ENCODE results near the gene UBTF.

The UBTF gene

GRCh38 chr17:44216173-44216572 lies 3.3 kb downstream of the UBTF start:
- no peak for DNase-seq (ENCODE audit: low read depth in 3 of 3)

DNA sequence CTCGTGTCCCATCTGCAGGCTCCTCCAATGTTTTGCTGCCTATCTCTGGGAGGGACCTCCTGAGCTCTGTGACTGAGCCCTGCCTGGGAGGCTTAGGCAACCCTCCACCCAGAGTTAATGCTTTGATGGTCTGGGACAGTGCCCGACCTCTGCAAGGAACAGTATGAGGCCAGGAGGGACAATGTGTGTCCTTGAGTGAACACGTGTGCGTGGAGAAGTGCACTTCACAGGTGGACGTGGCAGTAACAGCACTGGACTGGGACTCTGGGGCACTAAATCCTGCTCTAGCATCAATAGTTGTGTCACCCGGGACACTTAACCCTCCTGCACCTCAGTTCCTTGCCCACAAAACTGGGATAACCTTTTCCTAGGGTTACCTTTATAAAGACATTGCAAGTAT lies 4.6 kb downstream of the UBTF start:
- no peak for DNase-seq (ENCODE audit: low read depth in 3 of 3)

DNA sequence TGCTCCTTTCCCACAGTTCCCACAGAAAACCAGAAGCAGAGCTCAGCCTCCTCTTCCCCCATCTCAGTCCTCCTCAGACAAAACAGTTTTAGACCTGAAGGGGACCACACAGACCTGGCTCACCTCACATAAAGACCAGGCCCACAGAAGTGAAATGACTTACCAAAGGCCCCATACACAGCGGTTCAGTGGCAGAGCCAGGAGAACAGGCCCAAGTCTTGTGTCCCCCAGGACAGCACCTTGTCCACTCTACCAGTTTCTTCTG lies 5.3 kb downstream of the UBTF start:
- DNase-seq (ENCODE audit: low read depth in 3 of 3), result no peak

DNA sequence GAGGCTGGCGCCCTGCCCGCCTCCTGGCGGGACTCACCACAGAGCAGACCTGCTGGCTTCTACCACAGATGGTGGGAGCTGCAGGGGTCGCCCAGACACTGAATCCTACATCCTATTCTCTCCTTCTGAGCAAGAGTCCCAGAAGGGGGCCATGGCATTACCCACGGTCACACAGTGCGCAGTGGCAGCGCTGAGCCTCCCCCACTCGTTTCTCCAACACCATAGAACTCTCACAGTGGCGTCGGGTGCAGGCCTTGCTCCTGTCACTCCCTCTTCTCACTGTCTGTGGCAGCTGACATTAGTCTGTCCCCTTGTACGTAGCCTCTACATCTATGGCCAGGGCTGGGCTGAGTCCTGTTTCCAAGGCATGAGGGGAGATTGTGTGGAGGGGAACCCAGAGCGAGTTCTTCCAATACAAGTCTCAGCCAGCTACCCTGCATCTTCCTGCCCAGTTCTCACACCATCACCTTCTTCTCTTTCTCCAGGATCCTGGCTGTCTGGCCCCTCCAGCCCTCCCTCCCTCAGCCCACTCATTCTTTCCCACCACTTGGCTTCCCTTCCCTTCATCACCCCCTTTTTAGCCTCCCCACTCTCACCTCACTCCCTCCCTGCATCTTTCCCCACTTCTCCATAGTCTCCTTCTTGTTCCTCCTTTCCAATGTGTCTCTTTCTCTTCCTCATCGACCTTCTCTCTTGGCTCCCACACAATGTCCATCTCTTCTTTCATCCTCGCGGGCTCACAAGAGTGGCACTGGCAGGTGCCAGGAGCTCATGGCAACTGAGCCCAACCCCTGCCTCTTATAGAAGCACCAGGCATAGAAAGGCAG lies 5.9 kb downstream of the UBTF start:
- DNase-seq (ENCODE audit: low read depth in 3 of 3), result no peak

DNA sequence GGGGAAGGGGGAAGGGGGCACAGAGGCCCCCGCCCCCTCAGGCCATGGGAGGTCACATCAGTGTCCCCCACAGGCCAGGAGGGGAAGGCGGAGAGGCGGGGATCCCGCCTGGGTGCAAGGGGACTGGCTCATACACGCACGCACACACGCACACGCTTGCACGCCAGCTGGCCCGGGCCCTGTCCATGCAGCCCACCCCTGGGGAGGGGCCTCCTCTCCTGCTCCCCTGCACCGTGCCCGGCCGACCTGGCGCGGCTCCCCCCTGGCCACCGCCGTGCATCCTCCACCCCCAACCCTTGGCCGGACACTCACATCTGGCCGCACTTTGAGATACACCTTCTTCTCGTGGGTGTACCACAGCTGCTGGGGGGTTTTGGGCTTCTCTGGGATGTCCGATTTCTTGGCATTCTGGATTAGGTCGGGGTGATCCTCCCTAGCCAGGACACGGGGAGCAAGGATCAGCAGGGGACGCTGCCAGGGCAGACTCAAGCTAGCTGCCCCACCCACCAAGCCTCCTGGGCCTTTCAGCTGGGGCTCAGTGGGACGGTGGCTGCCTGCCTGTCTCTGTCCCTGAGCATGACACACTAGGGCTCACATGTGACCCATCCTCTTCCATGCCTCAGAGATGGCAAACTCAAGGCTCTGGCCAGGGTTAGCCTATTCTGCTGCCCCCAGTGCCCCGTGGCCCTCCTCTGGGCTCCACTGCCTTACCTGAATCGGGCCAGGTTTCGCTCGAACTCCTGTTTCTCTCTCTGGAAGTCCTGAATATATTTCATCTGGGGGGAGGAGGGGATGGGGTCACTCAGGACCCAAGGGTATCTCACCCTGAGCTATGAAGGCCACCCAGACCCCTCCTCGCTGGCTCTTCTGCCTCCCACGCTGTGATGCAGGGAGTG lies 6.7 kb downstream of the UBTF start:
- DNase-seq (ENCODE audit: low read depth in 3 of 3), result no peak

DNA sequence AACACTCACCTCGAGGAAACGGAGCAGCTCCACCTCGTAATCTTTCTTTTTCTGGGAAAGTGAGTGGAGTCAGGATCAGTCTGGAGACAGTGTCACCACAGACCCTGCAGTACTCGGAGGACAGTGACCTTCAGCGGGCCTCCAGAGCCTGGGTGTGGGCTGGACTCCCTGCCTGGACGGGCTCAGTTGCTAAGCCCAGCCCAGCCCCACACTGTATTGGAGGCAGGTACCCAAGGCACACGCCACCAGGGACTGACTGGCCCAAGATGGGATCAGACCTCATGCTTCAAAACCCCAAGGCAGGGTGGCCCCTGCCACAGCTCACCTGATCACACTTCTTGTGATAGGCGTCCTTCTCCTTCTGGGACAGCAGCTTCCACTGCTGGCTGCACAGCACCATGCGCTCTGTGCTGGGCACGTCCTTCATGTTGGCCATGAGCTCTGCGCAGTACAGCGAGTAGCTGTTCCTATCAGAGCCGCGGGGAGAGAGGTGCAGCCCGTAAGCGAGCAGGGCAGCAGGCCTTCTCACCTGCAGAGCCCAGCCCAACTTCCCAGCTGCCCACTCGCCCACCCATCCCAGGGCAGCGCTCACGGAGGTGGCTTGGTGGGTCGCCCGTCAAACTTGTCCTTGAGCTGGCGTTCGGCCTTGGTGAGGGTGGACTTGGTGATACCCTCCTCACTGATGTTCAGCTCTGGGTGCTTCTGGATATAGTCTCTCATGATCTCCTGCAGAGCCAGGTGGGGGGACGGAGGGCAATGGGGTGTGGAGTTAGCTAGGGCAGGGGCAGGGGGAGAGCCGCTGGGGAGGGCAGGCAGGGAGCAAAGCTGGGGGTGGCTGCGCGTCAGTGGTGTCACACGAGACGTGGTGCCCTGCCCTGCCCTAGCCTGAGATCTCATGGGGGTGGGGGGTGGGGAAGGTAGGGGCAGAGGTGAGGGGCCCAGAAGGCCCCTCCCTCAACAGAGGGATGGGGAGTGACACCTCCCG lies 7.9 kb downstream of the UBTF start:
- DNase-seq (ENCODE audit: low read depth in 3 of 3), result no peak

DNA sequence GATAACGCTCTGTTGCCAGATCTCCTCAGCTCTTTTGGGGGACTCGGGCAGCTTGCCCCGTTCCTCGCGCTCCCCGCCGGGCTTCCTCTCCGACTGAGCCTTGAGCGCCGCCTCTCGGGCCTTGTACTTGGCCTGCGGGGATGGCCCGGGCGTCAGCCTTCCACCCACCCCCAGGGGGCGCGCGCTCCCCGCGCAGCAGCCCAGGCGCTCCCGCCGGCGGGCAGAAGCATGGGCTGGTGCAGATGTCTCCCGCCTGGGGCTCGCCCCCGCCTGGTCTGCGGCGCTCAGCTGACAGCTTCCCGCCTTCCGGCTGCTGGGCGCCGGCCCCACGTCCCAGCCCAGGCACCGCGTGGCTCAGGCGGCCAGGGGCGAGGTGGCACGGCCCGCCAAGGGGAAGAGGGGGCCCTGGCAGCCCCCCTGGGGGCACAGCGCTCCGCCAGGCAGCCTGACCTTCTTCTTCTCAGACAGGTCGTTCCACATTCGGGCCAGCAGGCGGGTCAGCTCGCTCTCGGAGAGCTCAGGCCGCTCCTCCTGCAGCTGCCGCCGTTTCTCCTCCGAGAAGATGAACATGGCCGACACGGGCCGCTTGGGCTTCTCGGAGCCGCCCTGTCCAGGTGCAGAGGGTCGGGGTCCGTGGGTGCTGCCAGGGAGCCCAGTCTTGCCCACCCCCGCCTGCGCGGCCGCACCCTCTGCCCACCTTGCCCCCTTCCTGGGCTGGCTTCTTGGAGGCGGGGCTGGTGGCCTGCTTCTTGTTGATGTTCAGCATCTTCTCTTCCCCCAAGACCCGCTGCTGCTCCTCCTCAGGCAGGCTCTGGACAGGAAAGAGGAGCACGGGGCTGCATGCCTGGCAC lies 8.9 kb downstream of the UBTF start:
- peak; percentile 79 to 86 (median 85) for DNase-seq (ENCODE audit: low read depth in 3 of 3)

GRCh38 chr17:44209786-44210341 lies 9.6 kb downstream of the UBTF start:
- DNase-seq (ENCODE audit: low read depth in 3 of 3), result no peak

- DNase-seq (ENCODE audit: low read depth in 3 of 3), result no peak
Measured at GRCh38 chr17:44207743-44208142, 11.7 kb downstream of the UBTF start.

- DNase-seq (ENCODE audit: low read depth in 3 of 3), result no peak
Measured at GRCh38 chr17:44207319-44207718, 12.2 kb downstream of the UBTF start.

- no peak for DNase-seq (ENCODE audit: low read depth in 3 of 3)
Measured at GRCh38 chr17:44206825-44207155, 12.7 kb downstream of the UBTF start.

DNA sequence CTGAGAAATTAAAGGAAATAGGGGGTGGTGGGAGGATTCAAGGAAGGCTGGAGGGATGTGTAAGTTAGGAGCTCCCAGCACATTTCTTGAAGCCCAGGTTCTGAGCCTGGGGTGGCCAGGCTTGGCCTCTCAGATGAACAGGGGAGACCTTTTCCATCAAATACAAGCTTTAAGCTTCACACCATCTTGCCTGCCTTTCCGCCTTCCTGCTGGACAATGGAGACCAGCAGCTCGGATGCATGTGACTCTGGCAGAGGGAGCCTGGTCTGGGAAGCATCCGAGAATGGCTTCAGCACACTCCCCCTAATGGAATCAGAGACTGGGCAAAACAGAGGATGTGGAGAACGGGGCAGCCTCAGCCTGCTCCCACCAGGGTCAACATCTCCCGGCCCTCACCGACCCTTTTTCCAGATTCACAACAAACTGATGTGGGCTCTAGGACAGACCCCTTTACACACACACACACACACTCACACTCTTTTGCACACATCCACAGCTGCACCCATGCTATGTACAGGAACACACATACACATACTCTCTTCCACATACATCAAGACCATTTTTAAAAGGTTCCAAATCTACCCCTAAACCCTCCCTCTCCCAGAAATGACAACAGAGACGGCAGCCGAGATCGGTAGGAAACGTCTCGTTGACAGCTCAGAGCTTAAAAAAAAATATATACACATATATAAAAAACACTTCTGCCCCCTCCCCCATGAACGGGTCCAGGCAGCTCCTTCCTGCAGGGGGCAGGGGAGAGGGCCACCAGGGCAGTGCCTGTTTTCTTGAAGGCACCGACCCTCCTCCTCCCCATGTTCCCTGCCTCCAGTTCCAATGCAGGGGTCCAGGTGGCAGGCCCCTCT lies 13.3 kb downstream of the UBTF start:
- DNase-seq (ENCODE audit: low read depth in 3 of 3), result no peak

DNA sequence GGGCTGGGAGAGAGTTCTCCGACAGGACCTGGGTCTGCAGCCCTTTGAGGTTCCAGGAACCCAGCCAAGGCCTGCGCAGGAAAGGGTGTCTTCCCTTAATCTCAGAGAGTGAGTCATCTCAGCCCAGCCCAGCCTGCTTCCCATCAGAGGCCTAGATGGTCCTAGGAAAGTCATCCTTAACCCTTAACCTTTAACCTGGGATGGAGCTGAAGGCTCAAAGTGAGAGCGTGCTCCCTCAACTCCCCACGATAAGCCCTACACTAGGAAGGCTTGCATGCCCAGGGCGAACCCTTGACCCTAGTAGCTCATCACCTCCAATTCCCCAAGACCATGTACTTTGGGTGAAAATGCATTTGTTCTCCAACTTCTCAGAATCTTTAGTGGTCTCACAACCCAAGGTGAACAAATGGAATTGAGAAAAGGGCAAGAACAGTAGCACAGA lies 15.0 kb downstream of the UBTF start:
- no peak for DNase-seq (ENCODE audit: low read depth in 3 of 3)

DNA sequence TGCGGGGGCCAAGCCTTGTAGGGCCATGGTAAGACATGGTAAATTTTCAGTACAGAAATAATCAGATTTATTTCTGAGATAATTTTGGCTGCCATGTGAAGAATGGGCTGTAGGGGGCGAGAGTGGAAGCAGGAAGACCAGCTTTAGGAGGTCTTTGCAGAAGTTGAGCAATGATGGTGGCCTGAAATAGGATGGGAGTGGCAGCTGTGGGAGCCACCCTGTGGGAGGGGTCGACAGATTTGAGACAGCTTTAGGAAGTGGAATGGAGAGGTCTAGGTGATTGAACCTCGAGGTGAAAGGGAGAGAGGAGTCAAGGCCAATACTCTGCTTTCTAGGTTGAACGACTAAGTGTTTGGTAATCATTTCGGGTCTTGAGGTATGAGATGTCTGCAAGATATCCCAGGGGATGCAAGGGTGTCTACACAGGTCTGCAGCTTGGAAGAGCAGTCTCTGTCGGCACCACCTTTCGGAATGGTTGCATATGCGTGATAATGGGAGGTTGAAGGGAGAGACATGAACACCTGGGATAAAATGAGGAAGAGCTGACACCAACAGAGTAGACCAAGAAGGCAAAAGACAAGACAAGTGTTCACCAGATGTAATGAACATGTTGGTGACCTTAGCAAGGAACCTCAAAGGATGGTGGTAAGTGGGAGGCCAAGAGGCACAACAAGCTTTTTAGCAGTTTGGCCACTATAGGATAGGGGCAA lies 15.6 kb downstream of the UBTF start:
- no peak for DNase-seq (ENCODE audit: low read depth in 3 of 3)

DNA sequence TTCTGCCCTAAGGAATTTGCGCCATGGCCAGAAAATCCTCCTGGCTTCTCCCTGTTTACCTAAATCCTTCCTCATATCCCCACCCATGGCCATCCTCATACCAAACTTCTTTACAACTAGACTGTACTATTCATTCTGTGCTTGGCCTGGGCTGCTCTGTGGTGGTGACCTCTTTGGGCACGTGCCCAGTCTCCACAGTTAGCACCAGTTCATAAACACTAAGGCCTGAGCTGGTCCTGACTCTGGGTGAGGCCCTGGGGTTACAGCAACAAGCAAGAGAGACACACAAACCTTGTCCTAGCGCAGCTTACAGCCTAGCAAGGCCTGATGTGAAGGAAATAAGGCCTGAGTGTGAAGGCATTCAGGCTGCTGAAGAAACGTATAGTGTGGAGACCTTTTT lies 16.7 kb downstream of the UBTF start:
- no peak for DNase-seq (ENCODE audit: low read depth in 3 of 3)

- no peak for DNase-seq (ENCODE audit: low read depth in 3 of 3)
Measured at GRCh38 chr17:44200478-44201155, 18.9 kb downstream of the UBTF start.

- peak; percentile 99 to 100 (median 99) for DNase-seq (ENCODE audit: low read depth in 3 of 3)
Measured at GRCh38 chr17:44199553-44200477, 19.7 kb downstream of the UBTF start, which contains the start of gene ATXN7L3. Gene ATXN7L3 (minus strand): TSS chr17:44199884. CDS start chr17:44198070, 1,814 bp downstream.
